ENCODE results near the gene WAC. TPM values are rescaled to one million over a fixed set of nuclear protein-coding genes. Genes with fewer than 3 reads are reported as not detected.

The WAC gene
- total RNA-seq, 1 experiment from 2014 or later, result 125 TPM

GRCh38 chr10:28668363-28669226 is 135.7 kb downstream of the WAC start:
- no peaks in the 10 kb centered on the region for H3K4me1 ChIP-seq (ENCODE audit: insufficient read depth, low read length, poor library complexity, severe bottlenecking)
- ChIA-PET CTCF (no interaction called here), POLR2A (ENCODE audit: low non-redundant PET) (interaction anchor here (0.6 to 0.7 kb wide), 2 partner anchors 15 to 813 kb away, joined by 3 read pairs; no protein-coding TSS in a partner anchor)
- DNase-seq (ENCODE audit: low spot score), result peak; percentile 92
- H3K27ac ChIP-seq (ENCODE audit: low read depth, low read length, poor library complexity, severe bottlenecking), result peak overlapping the region; percentile 53
- no peaks in the 10 kb centered on the region for H3K36me3 ChIP-seq (ENCODE audit: insufficient read depth, low read length, poor library complexity, severe bottlenecking)
- intact Hi-C loops (cut with micrococcal nuclease; ENCODE audit: unreplicated experiment), result no loop called here
- H3K27me3 ChIP-seq (replicated peaks; ENCODE audit: insufficient read depth, low read depth, low read length, poor library complexity), result no peaks in the 10 kb centered on the region
- TF ChIP-seq EZH2 (IDR thresholded peaks at IDR 0.05; ENCODE audit: borderline replicate concordance, low read depth, low read length, poor library complexity, severe bottlenecking), result no peak
- no peak for TF ChIP-seq CTCF (conservative IDR thresholded peaks at IDR 0.05; ENCODE audit: low read depth, low read length)
- peak overlapping the region; percentile 60 for H3K4me3 ChIP-seq (ENCODE audit: low read depth, low read length, poor library complexity, severe bottlenecking)
- no peaks in the 10 kb centered on the region for H3K9me3 ChIP-seq (ENCODE audit: low read depth, low read length, poor library complexity, severe bottlenecking)
- BruUV-seq (replicated peaks), result TSS peak; percentile 87

- POLR2A ChIA-PET (ENCODE audit: low non-redundant PET), result interaction anchor here (0.6 to 0.7 kb wide), 2 partner anchors 14 to 812 kb away, joined by 3 read pairs; no protein-coding TSS in a partner anchor
- H3K27me3 ChIP-seq (replicated peaks; ENCODE audit: insufficient read depth, low read depth, low read length, poor library complexity), result no peaks in the 10 kb centered on the region
These were observed 136.6 kb downstream of the WAC start for GRCh38 chr10:28669227-28670173.

More at GRCh38 chr10:28669227-28670173, 136.6 kb downstream of the WAC start:
- H3K4me1 ChIP-seq (ENCODE audit: insufficient read depth, low read length, poor library complexity, severe bottlenecking), result no peaks in the 10 kb centered on the region
- intact Hi-C loops (cut with micrococcal nuclease; ENCODE audit: unreplicated experiment), result no loop called here
- peak overlapping the region; percentile 53 for H3K27ac ChIP-seq (ENCODE audit: low read depth, low read length, poor library complexity, severe bottlenecking)
- H3K4me3 ChIP-seq (ENCODE audit: low read depth, low read length, poor library complexity, severe bottlenecking), result peak overlapping the region; percentile 60
- BruUV-seq (replicated peaks), result TSS peak; percentile 95
- no peak for DNase-seq (ENCODE audit: low spot score)
- TF ChIP-seq CTCF (conservative IDR thresholded peaks at IDR 0.05; ENCODE audit: low read depth, low read length) (no peak), EZH2 (IDR thresholded peaks at IDR 0.05; ENCODE audit: borderline replicate concordance, low read depth, low read length, poor library complexity, severe bottlenecking) (no peak)
- no peaks in the 10 kb centered on the region for H3K9me3 ChIP-seq (ENCODE audit: low read depth, low read length, poor library complexity, severe bottlenecking)
- CTCF ChIA-PET, result no interaction called here
- H3K36me3 ChIP-seq (ENCODE audit: insufficient read depth, low read length, poor library complexity, severe bottlenecking), result no peaks in the 10 kb centered on the region

Other genes with a start within 250 kb of the WAC start
- gene MPP7, start 230.1 kb upstream of the WAC start, total RNA-seq (2021), result 1.5 and 2.0 TPM in 2 replicates
- 24.8 and 31.9 TPM in 2 replicates for gene BAMBI, start 144.4 kb downstream of the WAC start, total RNA-seq (2021)

All from A673 (cell line).